ENCODE results near the gene EIF2S1. TPM values are rescaled to one million over a fixed set of nuclear protein-coding genes. Genes with fewer than 3 reads are reported as not detected.
A peak's percentile ranks its signal among the peaks of the same experiment; 100 is the strongest.
"Not testable (repeated sequence)": the region's sequence is repeated elsewhere in the genome, so short reads cannot be mapped to it uniquely, and the experiment has no call there.

Gene EIF2S1
- 347 and 407 TPM in 2 replicates for total RNA-seq (2014; rRNA removed; shearing (Covaris generic))

DNA sequence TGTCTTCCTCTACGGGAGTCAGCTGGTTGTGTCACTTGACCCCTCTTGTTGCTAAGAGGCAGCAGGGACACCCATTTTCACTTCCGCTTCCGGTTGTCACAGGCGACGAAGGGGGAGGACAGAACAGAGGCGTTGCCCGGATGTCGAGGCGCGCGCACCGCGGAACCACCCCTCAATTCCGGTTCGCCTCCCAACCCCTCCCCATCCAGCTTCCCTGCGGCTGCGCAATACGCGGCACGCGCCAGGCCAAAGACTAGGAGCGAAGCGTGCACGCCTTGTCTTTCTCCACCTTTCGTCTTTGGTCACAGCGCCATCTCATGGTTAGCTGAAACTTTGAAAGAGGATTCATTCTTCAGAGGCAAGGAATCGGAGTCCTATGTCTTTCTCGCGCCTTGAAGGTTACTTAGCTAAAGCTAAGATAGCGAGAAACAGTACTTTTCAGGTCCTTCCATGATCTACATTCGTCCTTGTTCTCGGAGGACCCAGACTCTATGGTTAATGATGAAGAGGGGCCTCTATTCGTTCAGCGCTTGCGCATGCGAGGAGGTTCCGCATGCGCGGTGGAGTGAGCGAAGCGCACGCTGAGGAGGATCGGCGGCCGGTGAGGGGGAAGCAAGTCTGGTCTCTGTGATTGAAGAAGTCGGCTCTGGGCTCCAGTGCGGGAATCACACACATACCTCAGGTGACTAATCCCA lies at the start of gene EIF2S1, which contains the start of gene ATP6V1D:
Gene EIF2S1 (plus strand): TSS at position 554 of the 695 bp plus-strand sequence. CDS start 4,440 bp downstream, outside the sequence.
Gene ATP6V1D (minus strand): TSS at position 30 of the 695 bp plus-strand sequence. CDS start 106 bp downstream, outside the sequence.
- in situ Hi-C loops (cut with HindIII; ENCODE audit: low sequenced_read_pairs): no loop called here
- peak; percentile 99 for DNase-seq (ENCODE audit: low spot score)

DNA sequence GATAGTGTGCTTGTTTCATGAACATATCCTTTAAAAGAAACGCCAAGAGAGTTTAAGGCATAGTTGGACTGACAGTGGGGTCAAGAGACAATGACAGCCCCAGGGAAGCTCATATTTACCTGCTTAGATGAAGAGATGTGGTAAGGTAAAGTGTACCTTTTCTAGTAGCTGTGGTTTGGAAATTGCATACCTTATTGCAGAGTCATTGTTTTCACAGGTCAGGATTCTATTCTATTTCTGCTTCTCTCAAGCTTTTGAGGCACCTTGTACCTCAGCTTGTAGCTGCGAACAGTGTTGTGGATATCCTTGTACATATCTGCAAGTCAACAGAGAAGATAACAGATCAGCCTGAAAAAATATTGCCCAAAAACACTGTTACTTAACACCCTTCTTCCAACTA lies 48.3 kb upstream of the EIF2S1 start:
- in situ Hi-C loops (cut with HindIII; ENCODE audit: low sequenced_read_pairs): no loop called here
- DNase-seq (ENCODE audit: low spot score): no peak

DNA sequence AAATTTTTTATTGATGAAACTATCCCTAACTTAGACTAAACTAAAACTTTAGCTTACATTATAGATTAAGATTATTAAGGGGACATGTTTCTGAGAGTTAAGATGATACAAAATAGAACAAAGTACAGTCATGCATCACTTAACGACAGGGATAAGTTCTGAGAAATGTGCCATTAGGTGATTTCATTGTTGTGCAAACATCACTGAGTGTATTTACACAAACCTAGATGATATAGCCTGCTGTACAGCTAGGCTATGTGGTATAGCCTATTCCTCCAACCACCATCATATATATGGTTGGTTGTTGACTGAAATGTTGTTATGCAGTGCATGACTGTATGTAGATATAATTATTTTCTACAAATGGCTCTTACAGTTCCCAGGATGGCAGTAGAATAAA lies 47.0 kb upstream of the EIF2S1 start:
- no peak for DNase-seq (ENCODE audit: low spot score)
- in situ Hi-C loops (cut with HindIII; ENCODE audit: low sequenced_read_pairs): no loop called here

DNA sequence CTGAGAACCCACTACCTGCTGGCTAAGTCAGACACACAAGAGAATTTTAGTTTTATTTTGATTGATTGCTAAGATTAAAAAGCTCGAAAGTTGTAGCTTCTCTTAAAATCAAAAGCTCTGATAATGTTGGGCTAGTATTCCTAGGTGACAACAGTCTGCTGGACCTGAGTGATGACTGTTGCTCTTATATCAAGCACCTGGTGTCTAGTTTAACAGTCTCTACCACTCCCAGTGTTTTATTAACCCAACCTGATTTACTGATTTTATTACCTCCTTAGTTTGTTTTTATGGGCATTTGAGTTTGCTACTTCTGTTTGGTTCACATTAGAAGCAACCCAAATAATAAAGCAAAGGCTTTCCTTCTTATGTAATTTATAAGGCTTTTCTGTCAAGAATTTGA lies 42.3 kb upstream of the EIF2S1 start:
- DNase-seq (ENCODE audit: low spot score): no peak
- in situ Hi-C loops (cut with HindIII; ENCODE audit: low sequenced_read_pairs): no loop called here

DNA sequence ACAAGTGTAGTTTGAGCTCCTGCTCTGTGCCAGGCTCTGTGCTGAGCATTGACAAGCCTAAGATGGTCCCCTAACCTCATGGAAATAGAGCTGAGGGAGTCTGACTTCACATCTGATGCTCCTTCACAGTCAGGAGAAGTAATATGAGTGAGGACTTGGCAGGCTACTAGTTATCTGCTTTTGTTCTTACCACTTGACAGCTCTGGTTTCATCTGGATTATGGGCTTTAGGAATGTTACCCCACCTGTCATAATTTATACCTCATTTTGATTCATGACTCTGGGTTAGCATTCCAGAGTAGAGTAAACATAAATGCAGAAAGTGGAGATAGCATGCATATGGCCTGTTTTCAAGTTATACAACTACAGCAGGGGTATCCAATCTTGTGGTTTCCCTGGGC lies 41.0 kb upstream of the EIF2S1 start:
- in situ Hi-C loops (cut with HindIII; ENCODE audit: low sequenced_read_pairs): no loop called here
- DNase-seq (ENCODE audit: low spot score): no peak

DNA sequence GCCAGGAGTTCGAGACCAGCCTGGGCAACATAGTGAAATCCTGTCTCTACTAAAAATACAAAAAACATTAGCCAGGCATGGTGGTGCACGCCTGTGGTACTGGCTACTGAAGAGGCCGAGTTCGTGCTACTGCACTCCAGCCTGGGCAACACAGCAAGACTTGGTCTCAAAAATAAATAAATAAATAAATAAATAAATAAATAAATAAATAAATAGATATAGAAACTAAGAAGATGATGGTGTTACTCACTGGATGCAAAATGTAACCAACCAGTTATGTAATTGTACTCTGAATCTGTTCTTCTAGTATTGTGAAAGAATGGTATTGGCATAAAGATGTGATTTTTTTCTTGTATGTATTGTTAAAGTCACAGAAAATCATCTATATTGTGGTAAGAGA lies 30.5 kb upstream of the EIF2S1 start:
- in situ Hi-C loops (cut with HindIII; ENCODE audit: low sequenced_read_pairs); DNase-seq (ENCODE audit: low spot score): not testable (repeated sequence)

DNA sequence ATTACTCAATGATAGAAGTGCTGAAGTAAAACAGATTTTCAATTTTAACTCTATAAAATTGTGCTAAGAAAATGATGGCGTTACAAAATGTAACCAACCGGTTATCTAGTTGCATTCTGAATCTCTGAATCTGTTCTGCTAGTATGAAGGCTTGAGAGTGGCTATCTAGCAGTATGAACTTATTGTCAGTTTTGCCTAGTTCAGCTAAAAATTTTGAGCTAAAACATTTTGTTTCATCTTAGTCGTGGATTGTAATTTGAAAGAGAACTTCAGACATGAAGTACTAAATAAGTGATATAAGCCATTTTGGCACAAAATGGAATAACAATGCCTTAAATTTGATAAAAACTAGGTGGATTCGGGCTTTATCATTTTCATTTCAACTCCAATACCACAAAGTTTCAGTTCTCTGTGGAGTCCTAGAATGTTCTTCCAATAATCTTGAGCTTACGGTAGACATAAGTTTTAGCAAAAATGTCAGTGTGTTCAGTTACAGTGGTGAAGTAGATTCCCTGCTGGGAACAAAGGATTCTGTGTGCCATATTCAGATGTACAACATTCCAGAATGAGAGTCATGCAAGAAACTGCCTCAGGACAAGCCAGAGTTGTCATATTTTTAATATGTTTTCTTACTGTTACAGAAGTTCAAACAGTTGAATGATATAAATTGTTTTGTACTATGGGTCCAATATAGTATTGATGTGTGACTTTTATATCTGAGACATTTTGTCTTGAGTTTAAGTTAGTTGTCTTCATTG lies 28.6 kb upstream of the EIF2S1 start:
- in situ Hi-C loops (cut with HindIII; ENCODE audit: low sequenced_read_pairs): no loop called here
- no peak for DNase-seq (ENCODE audit: low spot score)

DNA sequence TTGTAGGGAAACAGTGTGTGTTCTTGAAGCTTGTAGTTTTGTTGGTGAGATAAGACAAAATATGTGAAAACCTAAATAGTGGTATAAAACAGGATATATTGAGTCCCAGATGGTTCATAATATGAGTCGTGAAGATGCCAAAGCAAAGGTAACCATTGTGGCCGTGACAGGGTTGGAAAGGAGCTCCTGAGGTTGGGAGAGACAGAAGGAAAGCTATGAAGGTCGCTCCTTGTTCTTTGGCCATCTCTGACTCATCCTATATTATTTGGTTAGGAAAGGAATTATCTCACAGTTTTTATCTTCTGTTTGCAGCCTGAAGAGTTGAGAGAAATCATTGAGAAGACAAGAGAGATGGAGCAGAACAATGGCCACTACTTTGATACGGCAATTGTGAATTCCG lies 27.7 kb upstream of the EIF2S1 start:
- no peak for DNase-seq (ENCODE audit: low spot score)
- in situ Hi-C loops (cut with HindIII; ENCODE audit: low sequenced_read_pairs): no loop called here

DNA sequence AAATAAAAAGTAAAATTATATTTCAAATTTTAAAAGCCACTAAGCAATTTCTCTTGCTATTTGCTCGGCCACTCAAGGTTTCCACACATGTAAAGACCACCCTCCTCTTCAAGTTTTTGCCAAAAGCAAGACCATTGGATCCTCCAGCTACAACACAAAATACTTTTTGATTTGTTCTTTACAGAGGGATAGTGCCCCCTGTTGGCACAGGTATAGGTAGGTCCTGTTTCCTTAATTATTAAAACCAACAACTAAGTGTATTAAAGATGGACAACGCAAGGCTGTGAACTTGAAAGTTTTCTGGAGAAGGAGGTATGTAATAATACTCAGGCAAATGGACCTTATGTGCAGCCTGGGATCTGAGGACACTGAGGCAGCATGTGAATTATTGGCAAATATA lies 24.3 kb upstream of the EIF2S1 start:
- in situ Hi-C loops (cut with HindIII; ENCODE audit: low sequenced_read_pairs): no loop called here
- peak; percentile 16 for DNase-seq (ENCODE audit: low spot score)

DNA sequence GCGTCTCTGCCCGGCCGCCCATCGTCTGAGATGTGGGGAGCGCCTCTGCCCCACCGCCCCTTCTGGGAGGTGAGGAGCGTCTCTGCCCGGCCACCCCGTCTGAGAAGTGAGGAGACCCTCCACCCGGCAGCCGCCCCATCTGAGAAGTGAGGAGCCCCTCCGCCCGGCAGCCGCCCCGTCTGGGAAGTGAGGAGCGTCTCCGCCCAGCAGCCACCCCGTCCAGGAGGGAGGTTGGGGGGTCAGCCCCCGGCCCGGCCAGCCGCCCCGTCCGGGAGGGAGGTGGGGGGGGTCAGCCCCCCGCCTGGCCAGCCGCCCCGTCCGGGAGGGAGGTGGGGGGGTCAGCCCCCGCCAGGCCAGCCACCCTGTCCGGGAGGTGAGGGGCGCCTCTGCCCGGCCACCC lies 18.9 kb upstream of the EIF2S1 start:
- in situ Hi-C loops (cut with HindIII; ENCODE audit: low sequenced_read_pairs): not testable (repeated sequence)

DNA sequence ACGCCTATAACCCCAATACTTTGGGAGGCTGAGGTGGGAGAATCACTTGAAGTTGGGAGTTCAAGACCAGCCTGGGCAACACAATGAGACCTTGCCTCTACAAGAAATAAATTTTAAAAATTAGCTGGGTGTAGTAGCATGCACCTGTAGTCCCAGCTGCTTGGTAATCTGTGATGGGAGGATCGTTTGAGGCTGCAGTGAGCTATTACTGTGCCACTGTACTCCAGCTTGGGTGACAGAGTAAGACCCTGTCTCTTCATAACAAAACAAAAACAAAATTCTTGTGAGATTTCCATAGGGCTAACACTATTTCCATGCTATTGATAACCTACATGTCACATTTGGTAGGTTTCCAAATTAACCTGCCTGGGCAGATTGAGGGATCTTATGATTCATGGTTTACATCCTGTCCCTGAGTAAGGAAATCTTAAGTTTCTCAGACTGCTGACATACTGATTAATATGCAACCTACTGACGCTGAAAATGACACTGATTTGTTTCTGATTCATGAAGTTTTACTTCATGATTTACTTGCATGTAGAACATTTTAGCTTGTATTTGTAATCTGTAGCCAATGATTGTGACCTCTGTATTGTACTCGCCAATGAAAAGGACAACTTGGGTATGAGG lies 16.4 kb upstream of the EIF2S1 start:
- in situ Hi-C loops (cut with HindIII; ENCODE audit: low sequenced_read_pairs): no loop called here
- no peak for DNase-seq (ENCODE audit: low spot score)

More for the DNA sequence above, 18.9 kb upstream of the EIF2S1 start:
- DNase-seq (ENCODE audit: low spot score): not testable (repeated sequence)

DNA sequence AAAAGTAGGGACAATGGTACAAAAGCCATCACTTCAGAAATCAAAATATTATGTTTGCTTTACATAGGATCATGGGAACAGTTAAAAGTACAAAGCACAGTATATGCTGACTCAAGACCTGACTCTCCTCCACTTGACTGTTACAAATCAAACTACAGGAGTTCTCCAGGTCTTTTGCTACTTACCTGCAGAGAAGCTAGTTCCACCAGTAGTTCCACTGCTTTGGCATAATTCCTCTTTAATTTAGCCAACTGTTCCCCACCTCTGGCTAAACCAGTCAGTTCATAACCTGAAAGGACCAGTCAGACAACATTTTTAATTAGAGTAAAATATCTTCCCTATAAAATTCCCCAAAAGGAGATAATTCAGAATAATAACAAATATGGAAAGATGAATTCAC lies 14.5 kb upstream of the EIF2S1 start:
- in situ Hi-C loops (cut with HindIII; ENCODE audit: low sequenced_read_pairs): no loop called here

DNA sequence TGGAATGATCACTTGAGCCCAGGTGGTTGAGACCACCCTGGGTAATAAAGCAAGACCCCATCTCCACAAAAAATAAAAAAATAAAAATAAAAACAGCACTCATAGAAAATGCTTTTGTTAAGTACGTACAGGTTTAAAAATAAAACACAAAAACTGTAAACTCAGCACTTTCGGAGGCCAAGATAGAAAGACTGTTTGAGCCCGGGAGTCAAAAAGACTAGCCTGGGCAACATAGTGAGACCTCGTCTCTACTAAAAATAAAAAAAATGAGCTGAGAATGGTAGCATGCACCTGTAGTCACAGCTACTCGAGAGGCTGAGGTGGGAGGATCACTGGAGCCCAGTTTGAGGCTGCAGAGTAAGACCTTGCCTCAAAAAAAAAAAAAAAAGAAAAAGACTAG lies 8.1 kb upstream of the EIF2S1 start:
- in situ Hi-C loops (cut with HindIII; ENCODE audit: low sequenced_read_pairs): no loop called here
- DNase-seq (ENCODE audit: low spot score): no peak

More for the DNA sequence above, 14.5 kb upstream of the EIF2S1 start:
- DNase-seq (ENCODE audit: low spot score): no peak

DNA sequence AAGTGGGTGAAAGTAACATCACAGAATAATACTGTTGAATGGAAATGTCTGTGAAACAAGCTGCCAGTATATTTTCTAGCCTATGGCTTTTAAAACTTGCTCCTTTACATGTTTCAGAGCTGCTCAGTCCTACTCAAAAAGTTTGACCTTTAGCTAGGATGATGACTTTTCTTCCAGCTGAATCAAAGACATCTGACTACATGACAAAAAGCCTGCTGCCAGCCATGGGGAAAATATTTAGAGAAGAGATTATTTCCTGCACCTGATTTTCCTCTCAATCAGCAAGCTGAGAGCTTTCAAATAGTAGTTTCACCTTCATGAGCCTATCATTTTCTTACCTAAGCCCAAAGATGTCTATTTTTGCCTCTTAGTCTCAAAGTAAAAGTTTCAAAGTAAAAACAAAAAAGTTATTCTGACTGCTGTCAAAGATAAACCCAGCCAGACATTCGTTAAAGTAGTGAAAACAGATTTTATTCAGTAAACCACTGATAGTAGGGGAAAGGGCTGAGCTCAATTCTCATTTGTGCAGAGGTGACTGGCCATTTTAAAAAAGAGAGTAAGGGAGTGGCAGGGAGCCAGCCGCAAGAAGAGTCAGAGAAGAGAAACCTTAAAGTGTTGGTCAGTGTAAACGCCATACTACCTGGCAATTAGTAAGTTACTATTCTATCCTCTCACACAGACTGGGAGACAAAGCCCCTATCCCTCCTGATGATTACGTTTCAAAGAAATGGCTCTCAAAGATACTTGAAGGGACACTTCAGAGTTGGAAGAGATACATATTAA lies 2.8 kb upstream of the EIF2S1 start:
- in situ Hi-C loops (cut with HindIII; ENCODE audit: low sequenced_read_pairs): no loop called here
- DNase-seq (ENCODE audit: low spot score): no peak

DNA sequence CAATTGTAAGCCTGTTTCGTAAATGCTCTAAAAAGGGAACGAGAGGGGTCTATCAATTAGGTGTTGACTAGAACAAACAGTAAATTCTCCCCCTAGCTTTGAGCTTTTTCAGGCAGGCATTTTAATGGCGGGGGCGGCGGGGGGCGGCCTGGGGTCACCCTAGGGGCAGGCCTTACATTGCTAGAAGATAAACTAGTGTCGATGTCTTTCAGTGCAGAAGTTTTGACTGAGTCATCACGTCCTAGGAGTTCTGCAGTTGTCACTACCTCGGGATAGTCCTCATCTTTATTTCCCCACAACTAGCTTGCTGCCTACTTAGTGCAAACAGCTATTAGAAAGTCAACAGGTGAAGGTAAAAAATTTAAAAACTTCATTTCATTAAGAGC lies 2.2 kb upstream of the EIF2S1 start:
- DNase-seq (ENCODE audit: low spot score): no peak
- in situ Hi-C loops (cut with HindIII; ENCODE audit: low sequenced_read_pairs): no loop called here

DNA sequence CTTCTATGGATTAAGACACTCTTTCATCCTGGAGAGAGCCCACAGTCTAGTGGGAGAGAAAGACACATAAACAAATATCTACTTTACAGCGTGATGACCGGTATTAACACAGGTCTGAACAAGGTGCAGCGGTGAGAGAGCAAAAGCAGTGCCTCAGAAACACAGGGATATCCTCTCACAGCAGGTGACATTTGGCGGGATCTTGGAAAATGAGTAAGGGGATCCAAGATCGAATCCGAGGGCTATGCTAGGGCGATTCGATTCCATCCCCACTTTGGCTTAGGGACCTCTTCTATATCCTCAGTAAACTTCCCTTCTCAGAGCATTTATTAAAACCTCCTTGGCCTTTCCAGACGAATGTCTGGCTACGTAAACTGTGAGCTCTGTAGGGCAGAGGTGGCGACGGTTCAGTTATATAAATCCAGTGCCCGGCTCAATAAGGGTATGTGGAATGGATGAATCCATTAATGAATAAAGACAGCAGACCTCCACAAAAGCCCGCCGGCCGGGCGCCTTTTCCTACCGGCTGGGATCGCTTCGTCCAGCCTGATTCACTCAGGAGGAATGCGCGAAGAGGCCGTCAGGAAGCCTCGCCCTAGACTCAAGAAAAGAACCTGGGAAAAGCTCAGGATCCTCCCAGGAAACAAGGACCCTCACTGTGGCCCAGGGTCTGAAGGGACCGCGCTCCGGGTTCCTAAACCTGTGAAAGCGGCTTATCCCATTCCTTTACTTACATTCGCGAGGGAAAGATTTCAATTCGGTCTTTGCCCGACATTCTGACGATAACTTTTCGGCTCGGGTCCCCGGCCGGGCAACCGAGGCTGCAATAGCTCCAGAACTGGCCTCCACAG lies 979 bp upstream of the EIF2S1 start:
- DNase-seq (ENCODE audit: low spot score): no peak
- in situ Hi-C loops (cut with HindIII; ENCODE audit: low sequenced_read_pairs): no loop called here

DNA sequence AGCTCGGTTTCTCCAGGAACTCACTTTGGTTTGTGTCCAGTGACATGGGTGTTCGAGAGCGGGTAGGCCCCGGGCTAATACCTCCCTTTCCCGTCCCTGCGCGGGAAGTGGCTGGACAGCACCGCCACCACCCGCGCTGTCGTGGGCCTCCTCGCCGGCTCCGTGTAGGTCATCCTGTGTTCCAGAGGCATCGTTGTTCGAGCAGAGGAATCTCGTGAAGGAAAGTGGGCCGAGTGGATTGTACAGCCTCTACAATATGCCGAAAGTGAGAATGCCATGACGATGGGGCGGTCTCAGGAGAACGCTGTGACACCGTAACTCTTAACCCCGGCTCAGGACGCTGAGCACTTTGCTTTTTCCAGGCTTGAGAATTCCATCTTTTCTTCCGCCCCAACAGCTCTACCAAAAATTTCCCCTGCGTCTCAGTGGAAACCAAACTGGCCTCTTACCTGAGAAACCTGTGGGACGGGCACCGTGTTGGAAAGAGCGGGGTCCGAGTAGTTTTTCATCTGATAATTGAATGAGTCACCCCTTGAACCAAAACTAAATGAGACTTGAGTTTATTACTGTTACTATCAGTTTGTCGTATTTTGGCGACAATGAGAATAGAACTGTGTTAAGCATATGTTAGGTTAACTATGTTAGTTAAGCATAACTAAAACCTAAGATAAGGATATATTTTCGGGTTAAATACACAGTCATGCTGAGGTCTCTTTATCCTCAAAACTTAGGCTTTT lies 510 bp downstream of the EIF2S1 start:
- in situ Hi-C loops (cut with HindIII; ENCODE audit: low sequenced_read_pairs): no loop called here

DNA sequence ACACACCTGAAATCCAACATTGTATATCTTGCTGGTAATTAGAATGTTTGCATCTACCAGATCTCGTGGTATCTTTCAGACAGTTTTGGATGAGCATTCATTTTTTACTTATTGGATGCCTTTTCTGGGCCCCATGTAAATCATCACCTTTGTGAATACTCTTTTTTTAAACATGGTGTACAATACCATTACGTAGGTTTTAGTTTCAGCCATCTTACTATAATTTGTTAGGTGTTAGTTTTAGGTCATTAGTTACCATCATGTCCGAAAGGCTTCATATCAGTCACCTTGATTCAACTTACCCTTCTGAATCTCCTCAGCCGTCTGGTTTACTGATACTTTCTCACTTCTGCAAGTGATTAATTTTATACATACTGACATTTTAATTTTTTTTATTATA lies 5.3 kb downstream of the EIF2S1 start:
- DNase-seq (ENCODE audit: low spot score): no peak
- in situ Hi-C loops (cut with HindIII; ENCODE audit: low sequenced_read_pairs): no loop called here

More for the DNA sequence above, 510 bp downstream of the EIF2S1 start:
- no peak for DNase-seq (ENCODE audit: low spot score)

Data from G401 (cell line).